ENCODE results near the gene OR4S1. TPM values are rescaled to one million over a fixed set of nuclear protein-coding genes. Genes with fewer than 3 reads are reported as not detected.

Gene OR4S1
- total and polyA plus RNA-seq, 2 of the 13 experiments (the other 11 are each of a cell fraction or from before 2014, with no cell fraction given), result not detected

- Histone ChIP-seq H3K4me2 (ENCODE audit: low read depth, low read length) (no peak overlapping the region), H3K9ac (ENCODE audit: insufficient read depth, low read depth, low read length) (no peak overlapping the region), H4K20me1 (ENCODE audit: insufficient read depth, low read length) (no peaks in the 10 kb centered on the region), H3K79me2 (ENCODE audit: insufficient read depth, low read length) (no peaks in the 10 kb centered on the region), H3K4me3 (replicated peaks in 1 of 3; ENCODE audit: insufficient read depth in 1 of 3, low read depth in 2 of 3, low read length in 3 of 3) (no peak overlapping the region), H3K27me3 (ENCODE audit: control insufficient read depth in 1 of 2, insufficient read depth in 2 of 2, low read length in 2 of 2) (no peaks in the 10 kb centered on the region), H3K36me3 (replicated peaks in 1 of 2; ENCODE audit: control insufficient read depth in 1 of 2, insufficient read depth in 2 of 2, low read length in 2 of 2) (no peaks in the 10 kb centered on the region), H3K27ac (ENCODE audit: extremely low read length, insufficient read depth, low read length) (no peak overlapping the region), H3K9me3 (ENCODE audit: low read length) (no peaks in the 10 kb centered on the region), H3K4me1 (ENCODE audit: insufficient read depth, low read length) (no peaks in the 10 kb centered on the region), H2AFZ (ENCODE audit: low read length) (no peak overlapping the region)
- no peak for TF ChIP-seq CEBPG (CRISPR knock-in tag; IDR thresholded peaks at IDR 0.05)
- TF ChIP-seq BRD4 (CRISPR knock-in tag; IDR thresholded peaks at IDR 0.05), result no peak
- TF ChIP-seq ZNF615 (CRISPR knock-in tag; IDR thresholded peaks at IDR 0.05; ENCODE audit: borderline replicate concordance), result no peak
- TF ChIP-seq ZBTB37 (CRISPR knock-in tag; IDR thresholded peaks at IDR 0.05), result no peak
- no peak for TF ChIP-seq USF2 (IDR thresholded peaks at IDR 0.05; ENCODE audit: low read depth, low read length)
- no peak for TF ChIP-seq USF2 (CRISPR knock-in tag; IDR thresholded peaks at IDR 0.05; ENCODE audit: borderline replicate concordance)
- TF ChIP-seq TMF1 (CRISPR knock-in tag; IDR thresholded peaks at IDR 0.05; ENCODE audit: low read depth), result no peak
- TF ChIP-seq ZNF230 (CRISPR knock-in tag; IDR thresholded peaks at IDR 0.05), result no peak
- no peak for TF ChIP-seq HNRNPH1 (optimal IDR thresholded peaks at IDR 0.05; ENCODE audit: low read depth, low read length)
- TF ChIP-seq NR2F6 (IDR thresholded peaks at IDR 0.05), result no peak
- TF ChIP-seq NR2F6 (CRISPR knock-in tag; IDR thresholded peaks at IDR 0.05), result no peak
- DNase-seq (ENCODE audit: low spot score) (no peak), ATAC-seq (no peak), FAIRE-seq (no peak)
- intact Hi-C loops (cut with micrococcal nuclease; ENCODE audit: unreplicated experiment), result no loop called here
- in situ Hi-C loops (cut with HindIII; ENCODE audit: extremely low pct_ligation_motif_present, low pct_unique_long_range_greater_than_20kb), result loop anchor here (25.0 kb wide), 1 partner anchor 92 kb away; the partner anchor contains the start of gene OR4C5
- 0% methylated on average over 3 of the region's 3 CpGs for WGBS (ENCODE audit: low lambda C conversion rate)
- no TSS peak for BruUV-seq (replicated peaks)
- POLR2A ChIA-PET, result no interaction called here
- CTCF ChIA-PET (ENCODE audit: low intra/inter-chr PET ratio, low total read pairs), result no interaction called here
Measured at GRCh38 chr11:48270621-48271020, 35.4 kb upstream of the OR4S1 start.
